G401 (cell line): ENCODE results near the gene ZDHHC18. TPM values are rescaled to one million over a fixed set of nuclear protein-coding genes. Genes with fewer than 3 reads are reported as not detected.
"Not testable (repeated sequence)": the region's sequence is repeated elsewhere in the genome, so short reads cannot be mapped to it uniquely, and the experiment has no call there.

Experiments used
- DNase-seq: peaks from one replicate; pipeline ENCODE4 v3.0.0-alpha.2; 2015; ENCODE audit warnings: low spot score
- in situ Hi-C: cut with HindIII; loops from 2 replicates; pipeline ENCODE4 v1.10.0; 2016; ENCODE audit warnings: low sequenced_read_pairs, mixed read lengths
- total RNA-seq: library from RNA; depleted of rRNA; stranded (reverse); fragments of >200 nt; shearing (Covaris generic); gene quantifications from 2 replicates; pipeline ENCODE4 v1.2.3, GENCODE V29; 2014

Gene ZDHHC18
- total RNA-seq, 1 experiment from 2014 or later: 43.5 TPM

DNA sequence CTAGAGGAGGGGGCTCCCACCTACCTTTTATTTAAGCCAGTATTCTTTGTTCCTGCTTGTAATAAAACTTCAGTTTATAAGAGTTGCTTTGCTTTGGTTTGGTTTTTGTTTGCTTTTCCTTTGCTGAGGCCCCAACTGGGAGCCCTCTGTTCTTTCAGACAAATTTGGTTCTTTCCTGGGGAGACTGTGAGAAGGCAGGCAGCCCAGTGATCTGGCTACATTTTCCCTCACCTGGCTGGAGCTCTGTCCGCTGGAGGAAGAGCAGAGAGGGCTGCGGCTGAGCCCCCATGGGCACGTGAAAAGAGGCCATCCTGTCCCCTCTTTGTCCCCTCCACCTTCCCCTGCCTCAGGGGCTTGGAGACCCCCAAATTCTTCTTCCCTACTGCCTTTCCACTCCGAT lies 29.1 kb downstream of the ZDHHC18 start:
- in situ Hi-C loops: no loop called here
- DNase-seq: peak; percentile 72

- in situ Hi-C loops: no loop called here
Observed at GRCh38 chr1:26856181-26856580, 29.7 kb downstream of the ZDHHC18 start.

GRCh38 chr1:26856604-26857469 lies 30.3 kb downstream of the ZDHHC18 start:
- peak; percentile 41 for DNase-seq
- in situ Hi-C loops: no loop called here

More at GRCh38 chr1:26856181-26856580, 29.7 kb downstream of the ZDHHC18 start:
- peak; percentile 53 for DNase-seq

DNA sequence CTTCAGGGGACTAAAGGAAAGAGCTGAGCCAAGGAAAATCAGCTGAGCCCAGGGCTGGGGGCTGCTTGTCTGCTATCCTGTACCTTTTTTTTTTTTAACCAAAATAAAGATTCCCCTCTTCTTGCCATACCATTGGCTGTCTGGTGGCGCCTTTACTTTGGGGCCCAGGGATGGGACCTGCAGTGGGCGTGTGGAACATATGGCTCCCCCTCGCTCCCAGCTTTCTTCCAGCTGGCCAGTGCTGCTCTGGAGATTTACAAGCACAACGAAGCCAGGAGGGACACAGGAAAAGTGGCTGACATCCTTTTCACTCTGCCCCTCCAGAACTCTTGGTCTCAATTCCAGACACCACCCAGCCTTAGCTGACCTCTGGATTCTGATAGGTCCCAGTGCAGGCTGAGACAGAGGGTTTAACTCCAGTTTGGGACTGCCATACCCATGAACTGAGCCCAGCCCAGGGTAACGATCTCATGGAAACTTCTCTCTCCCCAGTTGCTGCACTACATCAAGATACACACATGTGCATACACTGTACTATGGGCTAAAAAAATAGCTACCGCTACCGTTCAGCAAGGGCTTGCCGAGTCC lies 31.1 kb downstream of the ZDHHC18 start:
- in situ Hi-C loops: no loop called here
- DNase-seq: no peak

GRCh38 chr1:26858160-26858559 lies 31.7 kb downstream of the ZDHHC18 start:
- DNase-seq: no peak
- in situ Hi-C loops: no loop called here

GRCh38 chr1:26858891-26859640 lies 32.6 kb downstream of the ZDHHC18 start:
- in situ Hi-C loops: no loop called here
- no peak for DNase-seq

GRCh38 chr1:26861286-26861701 lies 34.8 kb downstream of the ZDHHC18 start:
- in situ Hi-C loops: no loop called here
- no peak for DNase-seq

DNA sequence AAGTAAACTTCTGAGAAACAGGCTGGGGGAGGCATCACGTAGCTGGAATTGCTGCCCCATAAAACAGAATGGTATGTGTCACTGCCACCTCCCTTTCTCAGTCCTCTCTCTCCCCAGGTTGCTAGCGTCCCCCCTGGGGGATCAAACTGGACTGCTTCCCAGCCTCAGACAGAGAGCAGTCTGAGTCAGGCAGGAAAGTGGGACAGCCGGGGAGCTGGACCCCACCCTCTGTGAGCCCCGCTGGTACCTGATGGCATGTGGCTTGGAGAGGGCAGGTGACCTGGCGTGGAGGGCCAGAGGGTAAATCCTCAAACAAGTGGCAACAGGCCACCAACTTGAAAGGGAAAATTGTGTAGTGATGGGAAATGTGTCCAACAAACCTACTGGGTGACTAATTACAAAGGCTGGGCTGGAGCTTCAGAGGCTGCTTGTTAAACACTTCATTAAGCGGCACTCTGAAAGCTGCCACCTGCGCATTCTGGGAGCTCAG lies 35.4 kb downstream of the ZDHHC18 start:
- peak; percentile 45 for DNase-seq

GRCh38 chr1:26862781-26863684 lies 36.5 kb downstream of the ZDHHC18 start, which contains the start of gene SFN:
TSS of gene SFN (plus strand) at chr1:26863149. CDS start at chr1:26863213, 64 bp downstream.
- in situ Hi-C loops: no loop called here
- DNase-seq: peak; percentile 36

More for the DNA sequence above, 35.4 kb downstream of the ZDHHC18 start:
- in situ Hi-C loops: no loop called here

DNA sequence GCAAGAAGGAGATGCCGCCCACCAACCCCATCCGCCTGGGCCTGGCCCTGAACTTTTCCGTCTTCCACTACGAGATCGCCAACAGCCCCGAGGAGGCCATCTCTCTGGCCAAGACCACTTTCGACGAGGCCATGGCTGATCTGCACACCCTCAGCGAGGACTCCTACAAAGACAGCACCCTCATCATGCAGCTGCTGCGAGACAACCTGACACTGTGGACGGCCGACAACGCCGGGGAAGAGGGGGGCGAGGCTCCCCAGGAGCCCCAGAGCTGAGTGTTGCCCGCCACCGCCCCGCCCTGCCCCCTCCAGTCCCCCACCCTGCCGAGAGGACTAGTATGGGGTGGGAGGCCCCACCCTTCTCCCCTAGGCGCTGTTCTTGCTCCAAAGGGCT lies 37.2 kb downstream of the ZDHHC18 start:
- in situ Hi-C loops: no loop called here

DNA sequence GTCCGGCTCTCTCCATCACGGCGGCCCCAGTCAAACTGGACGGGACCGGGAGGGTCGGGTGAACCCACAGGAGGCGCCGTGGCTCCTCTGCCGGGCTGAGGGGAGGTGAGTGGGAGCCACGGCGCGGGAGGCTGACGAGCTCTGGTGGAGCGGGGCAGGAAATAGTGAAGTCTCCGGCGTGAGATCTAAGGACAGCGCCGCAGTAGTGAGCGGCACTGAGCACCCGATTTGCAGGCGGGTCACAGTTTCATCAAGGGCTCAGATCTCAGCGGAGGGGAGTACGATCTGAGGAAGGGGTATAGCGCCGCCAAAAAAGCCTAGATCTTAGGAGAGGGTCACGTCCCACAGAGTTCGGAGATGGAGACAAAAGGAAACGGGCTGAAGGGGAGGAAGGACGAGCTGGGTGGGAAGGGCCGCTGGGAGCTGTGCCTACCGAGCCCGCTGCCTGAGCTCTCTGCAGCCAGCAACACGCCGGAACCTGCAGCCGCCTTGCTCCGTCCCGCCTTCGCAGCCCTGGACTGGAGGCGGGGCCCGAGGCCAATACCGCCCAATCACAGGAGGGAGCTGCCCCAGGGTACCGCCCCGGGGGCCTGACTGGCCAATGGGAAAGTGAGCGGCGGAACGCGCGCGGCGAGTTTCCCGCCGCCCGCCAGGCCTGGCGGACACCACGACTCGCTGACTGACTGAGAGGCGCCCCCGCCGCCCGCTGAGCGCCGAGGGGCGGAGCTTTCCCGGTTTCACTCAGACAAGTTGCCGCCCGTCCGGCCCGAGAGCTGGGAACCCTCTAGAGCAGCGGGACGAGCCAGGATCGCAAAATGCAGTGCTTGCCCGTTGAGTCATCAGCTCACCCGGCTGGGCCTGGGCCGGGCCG lies 38.4 kb downstream of the ZDHHC18 start:
- in situ Hi-C loops: no loop called here
- peak; percentile 97 for DNase-seq

More for the DNA sequence above, 37.2 kb downstream of the ZDHHC18 start:
- no peak for DNase-seq

DNA sequence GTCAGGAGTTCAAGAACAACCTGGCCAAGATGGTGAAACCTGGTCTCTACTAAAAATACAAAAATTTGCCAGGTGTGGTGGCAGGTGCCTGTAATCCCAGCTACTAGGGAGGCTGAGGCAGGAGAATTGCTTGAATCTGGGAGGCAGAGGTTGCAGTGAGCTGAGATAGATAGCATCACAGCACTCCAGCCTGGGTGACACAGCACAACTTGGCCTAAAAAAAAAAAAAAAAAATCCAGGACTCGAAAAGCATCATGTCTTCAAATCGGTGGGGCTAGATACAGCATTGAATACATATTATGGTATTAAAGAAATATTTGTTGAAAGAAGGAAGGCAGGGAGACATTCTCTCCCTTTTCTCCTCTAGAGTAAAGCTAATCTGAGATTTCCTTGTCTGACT lies 46.6 kb downstream of the ZDHHC18 start:
- DNase-seq, in situ Hi-C loops: not testable (repeated sequence)

- in situ Hi-C loops: no loop called here
- DNase-seq: no peak
Observed at GRCh38 chr1:26874896-26875295, 48.4 kb downstream of the ZDHHC18 start.

DNA sequence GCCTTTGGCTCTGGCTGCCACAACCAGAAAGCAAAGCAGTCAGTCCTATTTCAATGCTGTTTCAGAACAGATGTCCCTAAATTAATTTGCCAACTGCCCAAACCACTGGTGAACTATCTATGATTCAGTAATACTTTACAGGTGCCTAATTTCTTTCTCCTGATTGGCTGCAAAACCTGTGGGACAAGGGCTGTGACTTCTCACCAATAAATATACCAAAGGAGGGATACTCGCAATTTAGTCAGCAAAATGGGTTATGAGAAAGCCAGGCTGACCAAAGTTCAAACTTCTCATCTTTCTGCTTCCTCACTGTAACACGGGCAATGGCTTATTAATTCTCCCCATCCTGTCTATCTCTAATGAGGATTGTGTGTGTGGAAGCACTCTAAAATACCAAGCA lies 50.8 kb downstream of the ZDHHC18 start:
- no peak for DNase-seq
- in situ Hi-C loops: no loop called here

DNA sequence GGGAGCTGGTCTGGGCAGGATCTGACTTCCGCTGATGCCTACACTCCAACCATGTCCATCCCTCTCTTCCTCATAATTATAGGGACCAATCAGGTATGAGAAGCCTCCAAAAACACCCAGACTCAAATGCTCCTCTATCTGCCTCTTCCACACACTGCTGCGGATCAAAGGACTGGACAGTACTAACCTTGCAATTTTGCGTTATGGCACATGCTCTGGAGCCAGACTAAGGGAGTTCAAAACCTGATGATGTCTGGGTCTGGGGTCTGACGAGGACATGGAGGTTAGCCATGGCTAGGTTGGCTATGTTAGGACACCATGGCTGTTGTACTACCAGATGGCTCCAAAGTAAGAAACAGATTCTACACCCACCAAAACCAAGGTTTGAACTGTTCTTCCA lies 53.3 kb downstream of the ZDHHC18 start:
- DNase-seq: no peak
- in situ Hi-C loops: no loop called here

DNA sequence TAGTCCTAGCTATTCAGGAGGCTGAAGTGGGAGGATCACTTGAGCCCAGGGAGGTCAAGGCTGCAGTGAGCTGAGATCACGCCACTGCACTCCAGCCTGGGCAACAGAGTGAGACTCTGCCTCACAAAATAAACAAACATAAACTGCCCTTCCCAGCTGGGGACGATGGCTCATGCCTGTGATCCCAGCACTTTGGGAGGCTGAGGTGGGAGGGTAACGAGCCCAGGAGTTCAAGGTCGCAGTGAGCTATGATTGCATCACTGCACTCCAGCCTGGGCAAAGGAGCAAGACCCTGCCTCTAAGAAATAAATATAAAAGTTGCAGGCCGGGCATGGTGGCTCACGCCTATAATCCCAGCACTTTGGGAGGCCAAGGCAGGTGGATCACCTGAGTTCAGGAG lies 55.1 kb downstream of the ZDHHC18 start:
- DNase-seq, in situ Hi-C loops: not testable (repeated sequence)

- in situ Hi-C loops: no loop called here
- no peak for DNase-seq
Observed at GRCh38 chr1:26882696-26883463, 56.4 kb downstream of the ZDHHC18 start.
